Ovary (tissue), 3 donors: Measurements from ENCODE around the gene IL2.

Experiments used
- POLR2A ChIP-seq: fragments of 450-650 bp; IDR thresholded peaks from one replicate; pipeline ENCODE4 v1.6.1; 2017; ENCODE audit warnings: antibody characterized with exemption, mild to moderate bottlenecking, moderate library complexity
- TF ChIP-seq, protein P1 (sequence below), 3 donors: fragments of 450-650 bp in 2 of 3; fragments of 200-600 bp in 1 of 3; IDR thresholded peaks; one replicate each; pipeline versions ENCODE4 v1.5.1 to v1.8.0; 2016 to 2022; ENCODE audit warnings: antibody characterized with exemption in 3 of 3, mild to moderate bottlenecking in 1 of 3
- donor health status: DM: no; HTN: no; CAD: no.

DNA sequence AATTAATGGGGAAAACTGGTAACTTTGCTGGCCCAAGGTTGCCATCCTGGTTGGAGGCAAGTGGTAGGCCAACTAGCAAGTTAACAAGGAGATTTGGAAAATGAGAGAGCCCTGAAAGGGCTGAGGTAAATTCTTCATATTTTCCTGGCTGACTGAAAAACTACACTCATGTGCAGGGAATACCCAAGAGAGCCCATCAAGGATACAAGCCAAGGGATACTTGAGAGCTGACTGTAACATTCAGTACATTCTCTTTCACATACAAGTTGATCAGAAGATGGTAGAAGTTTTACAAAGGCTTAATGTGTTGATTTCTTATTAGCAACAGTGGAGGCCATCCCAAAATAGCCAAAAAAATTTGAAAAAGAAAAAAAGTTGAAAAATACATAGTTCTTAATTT is 33.3 kb downstream of the IL2 start:
- no peak for TF ChIP-seq POLR2A
- TF ChIP-seq, protein P1, sequence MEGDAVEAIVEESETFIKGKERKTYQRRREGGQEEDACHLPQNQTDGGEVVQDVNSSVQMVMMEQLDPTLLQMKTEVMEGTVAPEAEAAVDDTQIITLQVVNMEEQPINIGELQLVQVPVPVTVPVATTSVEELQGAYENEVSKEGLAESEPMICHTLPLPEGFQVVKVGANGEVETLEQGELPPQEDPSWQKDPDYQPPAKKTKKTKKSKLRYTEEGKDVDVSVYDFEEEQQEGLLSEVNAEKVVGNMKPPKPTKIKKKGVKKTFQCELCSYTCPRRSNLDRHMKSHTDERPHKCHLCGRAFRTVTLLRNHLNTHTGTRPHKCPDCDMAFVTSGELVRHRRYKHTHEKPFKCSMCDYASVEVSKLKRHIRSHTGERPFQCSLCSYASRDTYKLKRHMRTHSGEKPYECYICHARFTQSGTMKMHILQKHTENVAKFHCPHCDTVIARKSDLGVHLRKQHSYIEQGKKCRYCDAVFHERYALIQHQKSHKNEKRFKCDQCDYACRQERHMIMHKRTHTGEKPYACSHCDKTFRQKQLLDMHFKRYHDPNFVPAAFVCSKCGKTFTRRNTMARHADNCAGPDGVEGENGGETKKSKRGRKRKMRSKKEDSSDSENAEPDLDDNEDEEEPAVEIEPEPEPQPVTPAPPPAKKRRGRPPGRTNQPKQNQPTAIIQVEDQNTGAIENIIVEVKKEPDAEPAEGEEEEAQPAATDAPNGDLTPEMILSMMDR (IDR thresholded peaks at IDR 0.05): no peak
